Uterus (tissue), 4 donors: Measurements from ENCODE around the gene PDIA3. TPM values are rescaled to one million over a fixed set of nuclear protein-coding genes. Genes with fewer than 3 reads are reported as not detected.

ENCODE experiments used
- DNase-seq, 2 donors: peaks; one replicate each; pipeline ENCODE4 v3.0.0-alpha.2; 2019 to 2020
- H3K27ac ChIP-seq, 2 donors: fragments of 200-600 bp; sonication (generic); 1 replicate in 1 of 2; 2 replicates in 1 of 2; pipeline ENCODE4 v1.5.1; 2016 to 2018
- H3K27me3 ChIP-seq, 2 donors: fragments of 200-600 bp; sonication (generic); one replicate each; pipeline ENCODE4 v1.5.1; 2018 to 2019; ENCODE audit warnings: control low read depth in 1 of 2
- H3K36me3 ChIP-seq, 2 donors: fragments of 200-600 bp; sonication (generic); one replicate each; pipeline ENCODE4 v1.5.1; 2019; ENCODE audit warnings: control low read depth in 1 of 2
- H3K4me1 ChIP-seq, 2 donors: fragments of 200-600 bp; sonication (generic); one replicate each; pipeline ENCODE4 v1.5.1; 2018 to 2019; ENCODE audit warnings: control low read depth in 1 of 2
- H3K4me3 ChIP-seq, 2 donors: fragments of 200-600 bp; sonication (generic); 1 replicate in 1 of 2; 2 replicates in 1 of 2; pipeline ENCODE4 v1.5.1; 2018 to 2019; ENCODE audit warnings: mild to moderate bottlenecking in 1 of 2
- H3K9me3 ChIP-seq, 2 donors: fragments of 200-600 bp; sonication (generic); one replicate each; pipeline ENCODE4 v1.5.1; 2019; ENCODE audit warnings: control low read depth in 1 of 2
- POLR2A ChIP-seq, 2 donors: fragments of 450-650 bp; IDR thresholded peaks; one replicate each; pipeline ENCODE4 v1.6.1; 2016; ENCODE audit warnings: antibody characterized with exemption in 2 of 2, mild to moderate bottlenecking in 1 of 2, moderate library complexity in 1 of 2
- intact Hi-C: fragments of 100-400 bp; cut with DNase I; formaldehyde crosslinking; loops from one replicate; pipeline ENCODE4 v1.15.1; 2023; ENCODE audit warnings: low total_unique reads
- total RNA-seq, 4 donors: library from RNA; depleted of rRNA in 3 of 4; stranded (reverse); fragments of >200 nt in 3 of 4; gene quantifications; one replicate each; pipeline versions ENCODE4 v1.1.0 to v1.2.4, GENCODE V29; 2014 to 2023
- TF ChIP-seq, protein P1 (sequence below), 4 experiments: fragments of 200-600 bp in 2 of 4; fragments of 450-650 bp in 2 of 4; sonication (generic) in 2 of 4; IDR thresholded peaks; one replicate each; pipeline ENCODE4 v1.5.1; 2016 to 2019; ENCODE audit warnings: antibody characterized with exemption in 4 of 4, mild to moderate bottlenecking in 2 of 4, moderate library complexity in 1 of 4
- donor health status: DM: yes; HTN: yes; CAD: no.

The PDIA3 gene
- total RNA-seq, 4 donors from 2014 or later, result 82.6 to 264 (median 188) TPM

DNA sequence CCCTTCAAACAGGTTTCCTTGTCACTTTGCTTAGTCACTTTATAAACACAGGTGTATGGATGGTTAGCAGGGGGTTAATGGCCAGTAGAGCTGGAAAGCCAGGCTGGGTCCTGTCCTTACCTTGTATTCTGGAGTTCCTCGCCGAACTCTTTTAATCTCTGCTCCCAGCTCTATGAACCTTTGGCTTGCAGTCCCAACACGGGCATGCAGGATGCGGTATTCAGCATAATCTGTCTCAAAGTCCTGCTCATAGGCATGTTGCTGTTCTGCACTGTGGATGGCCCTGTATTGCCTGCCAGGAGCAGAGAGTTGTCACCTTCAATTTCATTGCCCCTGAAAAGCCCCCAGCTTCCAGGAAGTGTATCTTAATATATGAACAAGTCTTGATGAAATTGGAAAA, 27.8 kb downstream of the PDIA3 start:
- no peak for DNase-seq
- H3K27me3 ChIP-seq, result no peaks in the 10 kb centered on the region
- no peaks in the 10 kb centered on the region for H3K36me3 ChIP-seq
- no peaks in the 10 kb centered on the region for H3K4me1 ChIP-seq
- H3K4me3 ChIP-seq, result no peak overlapping the region
- no peaks in the 10 kb centered on the region for H3K9me3 ChIP-seq
- TF ChIP-seq, protein P1, sequence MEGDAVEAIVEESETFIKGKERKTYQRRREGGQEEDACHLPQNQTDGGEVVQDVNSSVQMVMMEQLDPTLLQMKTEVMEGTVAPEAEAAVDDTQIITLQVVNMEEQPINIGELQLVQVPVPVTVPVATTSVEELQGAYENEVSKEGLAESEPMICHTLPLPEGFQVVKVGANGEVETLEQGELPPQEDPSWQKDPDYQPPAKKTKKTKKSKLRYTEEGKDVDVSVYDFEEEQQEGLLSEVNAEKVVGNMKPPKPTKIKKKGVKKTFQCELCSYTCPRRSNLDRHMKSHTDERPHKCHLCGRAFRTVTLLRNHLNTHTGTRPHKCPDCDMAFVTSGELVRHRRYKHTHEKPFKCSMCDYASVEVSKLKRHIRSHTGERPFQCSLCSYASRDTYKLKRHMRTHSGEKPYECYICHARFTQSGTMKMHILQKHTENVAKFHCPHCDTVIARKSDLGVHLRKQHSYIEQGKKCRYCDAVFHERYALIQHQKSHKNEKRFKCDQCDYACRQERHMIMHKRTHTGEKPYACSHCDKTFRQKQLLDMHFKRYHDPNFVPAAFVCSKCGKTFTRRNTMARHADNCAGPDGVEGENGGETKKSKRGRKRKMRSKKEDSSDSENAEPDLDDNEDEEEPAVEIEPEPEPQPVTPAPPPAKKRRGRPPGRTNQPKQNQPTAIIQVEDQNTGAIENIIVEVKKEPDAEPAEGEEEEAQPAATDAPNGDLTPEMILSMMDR (IDR thresholded peaks at IDR 0.05), result no peak
- TF ChIP-seq POLR2A (IDR thresholded peaks at IDR 0.05), result no peak
- H3K27ac ChIP-seq, result no peak overlapping the region
- intact Hi-C loops, result no loop called here

DNA sequence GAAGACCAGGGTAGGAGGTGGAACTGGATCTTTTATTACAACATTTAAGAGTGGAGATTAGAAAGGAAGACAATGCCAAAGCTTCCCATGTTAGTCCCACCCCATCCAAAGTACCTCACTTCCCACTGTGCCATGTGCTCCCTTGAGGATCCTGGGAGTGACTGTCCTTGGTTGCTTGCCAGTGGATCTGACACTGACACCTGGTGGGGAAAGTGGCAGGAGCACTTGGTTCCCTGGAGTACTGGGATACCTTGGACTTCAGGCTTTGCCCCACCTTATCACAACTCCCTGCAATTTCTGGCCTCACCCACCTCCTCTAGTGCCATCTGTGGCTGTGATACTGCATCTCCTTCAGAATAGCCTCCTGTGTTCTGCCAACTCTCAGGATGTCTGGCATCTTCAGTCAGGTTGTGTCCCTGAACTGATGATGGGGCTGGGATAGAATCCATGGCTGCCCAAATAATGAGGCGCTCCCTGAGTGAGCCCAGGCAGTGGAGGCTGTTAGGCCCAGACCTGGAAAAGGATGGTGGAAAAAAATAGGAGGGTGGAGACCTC, 29.2 kb downstream of the PDIA3 start:
- DNase-seq, result peak; percentile 30 to 42
- Histone ChIP-seq H3K4me1 (no peaks in the 10 kb centered on the region), H3K27ac (peak overlapping the region in 1 of 2 donors; percentile 90), H3K9me3 (no peaks in the 10 kb centered on the region), H3K4me3 (no peak overlapping the region), H3K27me3 (no peaks in the 10 kb centered on the region), H3K36me3 (no peaks in the 10 kb centered on the region)
- TF ChIP-seq, protein P1 (IDR thresholded peaks at IDR 0.05), result peak in 1 of 4 experiments; percentile 20
- no peak for TF ChIP-seq POLR2A (IDR thresholded peaks at IDR 0.05)
- intact Hi-C loops, result no loop called here

DNA sequence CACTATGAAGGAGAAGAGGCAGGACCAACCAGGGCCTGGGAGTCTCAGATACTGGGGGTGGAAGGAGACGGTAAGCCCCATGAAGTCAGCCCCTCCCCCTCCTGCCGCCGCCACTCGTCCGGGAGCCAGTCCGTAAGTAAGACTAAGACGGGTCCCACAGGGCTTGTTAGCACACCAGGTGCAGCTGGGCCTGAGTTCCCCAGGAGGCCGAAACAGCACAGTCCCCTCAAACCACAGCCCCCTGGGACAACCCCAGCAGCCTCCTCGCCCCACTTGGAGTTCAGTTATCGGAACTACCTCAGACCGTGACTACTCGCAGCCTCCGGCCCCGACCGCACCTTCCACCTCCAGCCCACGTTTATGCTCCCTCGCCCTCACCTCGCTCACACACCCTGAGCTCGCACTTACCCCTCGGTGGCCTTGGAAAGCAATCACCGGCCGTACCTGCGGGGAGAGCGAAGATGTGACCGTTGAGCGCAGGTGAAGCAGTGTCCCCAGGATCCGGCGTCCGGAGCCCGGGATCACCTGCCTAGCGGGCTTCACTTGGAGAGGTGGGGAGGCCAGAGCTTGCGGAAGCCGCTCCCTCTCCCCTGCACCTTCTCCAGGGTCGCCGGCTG, 30.0 kb downstream of the PDIA3 start:
- no peak for TF ChIP-seq POLR2A (IDR thresholded peaks at IDR 0.05)
- TF ChIP-seq, protein P1 (IDR thresholded peaks at IDR 0.05), result no peak
- intact Hi-C loops, result no loop called here
- no peaks in the 10 kb centered on the region for H3K36me3 ChIP-seq
- no peaks in the 10 kb centered on the region for H3K4me1 ChIP-seq
- no peaks in the 10 kb centered on the region for H3K9me3 ChIP-seq
- no peaks in the 10 kb centered on the region for H3K27me3 ChIP-seq
- peak; percentile 28 to 39 for DNase-seq
- peak overlapping the region; percentile 51 to 65 for H3K4me3 ChIP-seq
- peak overlapping the region; percentile 88 to 90 for H3K27ac ChIP-seq

DNA sequence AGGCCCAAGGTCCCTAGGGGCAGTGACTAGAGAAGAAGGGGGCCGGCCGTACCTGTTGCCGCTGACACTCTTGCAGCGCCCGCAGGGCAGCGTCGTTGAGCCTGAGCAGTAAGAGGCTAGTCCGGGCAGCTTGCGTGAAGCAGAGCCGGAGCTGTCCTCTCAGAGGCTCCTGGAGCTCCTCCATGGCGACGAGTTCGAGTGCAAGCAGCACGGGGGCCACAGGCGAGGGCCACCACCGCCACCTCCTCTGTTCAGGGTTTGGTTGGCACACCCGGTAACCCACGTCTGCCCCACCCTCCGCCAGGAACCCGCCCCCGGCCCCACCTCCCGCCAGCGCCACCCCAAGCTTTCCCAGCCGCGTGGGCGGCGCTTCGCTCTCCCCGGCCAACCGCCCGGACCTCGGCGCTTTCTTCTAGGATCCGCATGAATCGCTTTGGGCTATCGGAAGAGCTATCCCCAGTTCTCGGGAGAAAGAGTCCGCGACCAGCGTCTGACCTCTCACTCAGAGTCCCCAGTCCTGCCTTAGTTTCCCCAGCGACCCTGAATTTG, 30.6 kb downstream of the PDIA3 start, which contains the start of gene ELL3:
TSS of gene ELL3 (minus strand) at position 249 of the 549 bp plus-strand sequence. CDS start at position 184, 65 bp downstream.
- H3K36me3 ChIP-seq, result no peaks in the 10 kb centered on the region
- intact Hi-C loops, result no loop called here
- peak; percentile 66 to 73 for DNase-seq

More for the DNA sequence above, 30.6 kb downstream of the PDIA3 start, which contains the start of gene ELL3:
- peak within 1 kb of the TSS; percentile 88 to 90 for H3K27ac ChIP-seq
- peak within 1 kb of the TSS; percentile 51 to 65 for H3K4me3 ChIP-seq
- no peaks in the 10 kb centered on the region for H3K27me3 ChIP-seq
- no peaks in the 10 kb centered on the region for H3K4me1 ChIP-seq
- H3K9me3 ChIP-seq, result no peaks in the 10 kb centered on the region
- no peak for TF ChIP-seq POLR2A (IDR thresholded peaks at IDR 0.05)
- TF ChIP-seq, protein P1 (IDR thresholded peaks at IDR 0.05), result no peak
